Measurements from ENCODE around the gene DTHD1. TPM values are rescaled to one million over a fixed set of nuclear protein-coding genes. Genes with fewer than 3 reads are reported as not detected.

DTHD1 gene
- total and polyA plus RNA-seq, 2 donors (not counting 1 experiment from before 2014, with no cell fraction given): not detected

DNA sequence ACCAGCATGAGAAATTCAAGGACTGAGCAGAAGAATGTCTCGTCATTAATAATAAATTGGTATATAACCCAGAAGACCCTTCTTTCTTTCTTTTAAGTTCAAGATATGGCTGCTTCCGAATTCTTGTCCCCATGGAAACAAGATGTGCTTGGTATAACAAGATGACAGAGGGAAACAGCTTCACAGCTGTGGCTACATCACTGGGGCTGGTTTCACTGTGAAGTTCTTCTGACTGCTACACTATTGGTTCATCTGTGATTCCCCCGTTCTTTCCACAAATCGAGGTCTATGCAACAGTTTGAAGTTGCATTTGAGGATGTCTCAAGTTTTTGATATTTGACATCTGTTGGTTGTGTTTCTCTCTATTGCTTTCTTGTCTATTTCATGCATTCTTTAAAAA, 12.3 kb upstream of the DTHD1 start:
- TF ChIP-seq EZH2 (IDR thresholded peaks at IDR 0.05; ENCODE audit: low read length, missing control alignments): no peak
- TF ChIP-seq, protein P1, sequence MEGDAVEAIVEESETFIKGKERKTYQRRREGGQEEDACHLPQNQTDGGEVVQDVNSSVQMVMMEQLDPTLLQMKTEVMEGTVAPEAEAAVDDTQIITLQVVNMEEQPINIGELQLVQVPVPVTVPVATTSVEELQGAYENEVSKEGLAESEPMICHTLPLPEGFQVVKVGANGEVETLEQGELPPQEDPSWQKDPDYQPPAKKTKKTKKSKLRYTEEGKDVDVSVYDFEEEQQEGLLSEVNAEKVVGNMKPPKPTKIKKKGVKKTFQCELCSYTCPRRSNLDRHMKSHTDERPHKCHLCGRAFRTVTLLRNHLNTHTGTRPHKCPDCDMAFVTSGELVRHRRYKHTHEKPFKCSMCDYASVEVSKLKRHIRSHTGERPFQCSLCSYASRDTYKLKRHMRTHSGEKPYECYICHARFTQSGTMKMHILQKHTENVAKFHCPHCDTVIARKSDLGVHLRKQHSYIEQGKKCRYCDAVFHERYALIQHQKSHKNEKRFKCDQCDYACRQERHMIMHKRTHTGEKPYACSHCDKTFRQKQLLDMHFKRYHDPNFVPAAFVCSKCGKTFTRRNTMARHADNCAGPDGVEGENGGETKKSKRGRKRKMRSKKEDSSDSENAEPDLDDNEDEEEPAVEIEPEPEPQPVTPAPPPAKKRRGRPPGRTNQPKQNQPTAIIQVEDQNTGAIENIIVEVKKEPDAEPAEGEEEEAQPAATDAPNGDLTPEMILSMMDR (conservative IDR thresholded peaks at IDR 0.05 in 1 of 2, IDR thresholded peaks at IDR 0.05 in 1 of 2; ENCODE audit: low read depth in 1 of 2, low read length in 2 of 2): no peak
- Histone ChIP-seq H3K4me2 (ENCODE audit: extremely low read depth, insufficient read depth, low read length) (no peak overlapping the region), H3K36me3 (ENCODE audit: control insufficient read depth, insufficient read depth, low read length) (no peaks in the 10 kb centered on the region), H3K4me3 (replicated peaks in 1 of 4; ENCODE audit: control extremely low read depth in 1 of 4, insufficient read depth in 1 of 4, low read depth in 3 of 4, low read length in 4 of 4) (no peak overlapping the region), H3K4me1 (ENCODE audit: control insufficient read depth, extremely low read depth, insufficient read depth, low read length) (no peaks in the 10 kb centered on the region), H3K27ac (ENCODE audit: insufficient read depth, low read length) (no peak overlapping the region), H3K9me3 (ENCODE audit: control insufficient read depth, insufficient read depth, low read depth, low read length) (no peaks in the 10 kb centered on the region), H3K9ac (ENCODE audit: insufficient read depth, low read length) (no peak overlapping the region), H4K20me1 (ENCODE audit: control insufficient read depth, extremely low read depth, insufficient read depth, low read length) (no peaks in the 10 kb centered on the region), H2AFZ (ENCODE audit: low read length) (no peak overlapping the region), H3K27me3 (ENCODE audit: control insufficient read depth, insufficient read depth, low read length) (no peaks in the 10 kb centered on the region), H3K79me2 (ENCODE audit: control insufficient read depth, insufficient read depth, low read length) (no peaks in the 10 kb centered on the region)
- DNase-seq (ENCODE audit: low read depth in 2 of 2): no peak

DNA sequence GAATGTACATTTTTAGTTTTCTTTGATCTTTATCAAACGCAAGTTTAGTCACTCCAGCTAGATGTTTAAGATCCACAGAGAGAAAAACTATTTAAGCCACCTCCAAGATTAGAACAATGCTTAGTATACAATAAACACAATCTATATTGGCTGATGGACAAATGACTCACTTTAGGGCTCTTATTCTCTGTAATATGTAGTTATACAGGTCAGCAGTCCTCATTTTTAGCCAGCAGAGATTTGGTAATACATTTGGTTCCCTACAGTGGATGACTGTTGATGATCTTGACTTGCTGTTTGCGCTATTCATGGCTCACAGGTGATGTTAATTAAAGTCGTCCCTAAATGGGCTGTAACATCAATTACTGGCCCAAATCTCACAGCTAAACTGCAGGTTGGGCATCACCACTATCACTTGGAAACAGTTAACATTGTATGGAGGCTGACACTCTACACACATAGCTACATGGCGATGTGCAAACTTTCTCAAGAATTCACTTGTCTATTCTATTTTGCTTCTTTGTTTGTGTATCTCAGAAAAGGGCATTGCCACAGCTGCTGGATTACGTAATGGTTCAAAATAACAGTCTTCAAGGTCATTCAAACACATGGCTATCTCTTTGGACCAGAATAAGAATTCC, 11.8 kb upstream of the DTHD1 start:
- no peak for DNase-seq (ENCODE audit: low read depth in 2 of 2)
- TF ChIP-seq, protein P1 (conservative IDR thresholded peaks at IDR 0.05 in 1 of 2, IDR thresholded peaks at IDR 0.05 in 1 of 2; ENCODE audit: low read depth in 1 of 2, low read length in 2 of 2): no peak
- TF ChIP-seq EZH2 (IDR thresholded peaks at IDR 0.05; ENCODE audit: low read length, missing control alignments): no peak
- no peak overlapping the region for H3K27ac ChIP-seq (ENCODE audit: insufficient read depth, low read length)
- H3K9ac ChIP-seq (ENCODE audit: insufficient read depth, low read length): no peak overlapping the region
- no peak overlapping the region for H3K4me3 ChIP-seq (replicated peaks in 1 of 4; ENCODE audit: control extremely low read depth in 1 of 4, insufficient read depth in 1 of 4, low read depth in 3 of 4, low read length in 4 of 4)
- H3K4me1 ChIP-seq (ENCODE audit: control insufficient read depth, extremely low read depth, insufficient read depth, low read length): no peaks in the 10 kb centered on the region
- no peak overlapping the region for H3K4me2 ChIP-seq (ENCODE audit: extremely low read depth, insufficient read depth, low read length)
- no peaks in the 10 kb centered on the region for H3K36me3 ChIP-seq (ENCODE audit: control insufficient read depth, insufficient read depth, low read length)
- H3K79me2 ChIP-seq (ENCODE audit: control insufficient read depth, insufficient read depth, low read length): no peaks in the 10 kb centered on the region
- H3K27me3 ChIP-seq (ENCODE audit: control insufficient read depth, insufficient read depth, low read length): no peaks in the 10 kb centered on the region
- no peaks in the 10 kb centered on the region for H3K9me3 ChIP-seq (ENCODE audit: control insufficient read depth, insufficient read depth, low read depth, low read length)
- no peaks in the 10 kb centered on the region for H4K20me1 ChIP-seq (ENCODE audit: control insufficient read depth, extremely low read depth, insufficient read depth, low read length)
- no peak overlapping the region for H2AFZ ChIP-seq (ENCODE audit: low read length)

DNA sequence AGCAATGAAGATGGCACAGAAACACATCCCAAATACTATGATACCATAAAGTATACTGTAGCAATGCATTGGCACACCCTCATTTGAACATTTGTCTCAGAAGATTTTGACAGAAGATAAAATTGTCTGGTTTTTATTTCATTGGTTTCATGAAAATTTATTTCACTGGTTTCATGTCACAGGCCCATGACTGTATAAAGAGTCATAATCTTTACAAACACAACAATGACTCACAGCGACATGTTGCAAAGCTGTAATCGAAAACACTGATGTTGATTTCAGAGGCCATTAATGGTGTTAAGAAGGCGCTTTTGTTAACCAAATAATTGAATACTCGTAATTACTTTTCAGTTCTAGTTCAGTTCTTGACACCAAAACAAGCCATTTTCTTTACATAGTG, 8.1 kb upstream of the DTHD1 start:
- no peak overlapping the region for H3K27ac ChIP-seq (ENCODE audit: insufficient read depth, low read length)
- no peak overlapping the region for H3K4me3 ChIP-seq (replicated peaks in 1 of 4; ENCODE audit: control extremely low read depth in 1 of 4, insufficient read depth in 1 of 4, low read depth in 3 of 4, low read length in 4 of 4)
- no peaks in the 10 kb centered on the region for H3K79me2 ChIP-seq (ENCODE audit: control insufficient read depth, insufficient read depth, low read length)
- no peaks in the 10 kb centered on the region for H3K36me3 ChIP-seq (ENCODE audit: control insufficient read depth, insufficient read depth, low read length)
- H3K9ac ChIP-seq (ENCODE audit: insufficient read depth, low read length): no peak overlapping the region
- no peak overlapping the region for H2AFZ ChIP-seq (ENCODE audit: low read length)
- H3K9me3 ChIP-seq (ENCODE audit: control insufficient read depth, insufficient read depth, low read depth, low read length): no peaks in the 10 kb centered on the region
- TF ChIP-seq, protein P1 (conservative IDR thresholded peaks at IDR 0.05 in 1 of 2, IDR thresholded peaks at IDR 0.05 in 1 of 2; ENCODE audit: low read depth in 1 of 2, low read length in 2 of 2): no peak
- no peak for TF ChIP-seq EZH2 (IDR thresholded peaks at IDR 0.05; ENCODE audit: low read length, missing control alignments)
- H3K4me2 ChIP-seq (ENCODE audit: extremely low read depth, insufficient read depth, low read length): no peak overlapping the region
- no peaks in the 10 kb centered on the region for H3K4me1 ChIP-seq (ENCODE audit: control insufficient read depth, extremely low read depth, insufficient read depth, low read length)
- DNase-seq (ENCODE audit: low read depth in 2 of 2): no peak
- no peaks in the 10 kb centered on the region for H4K20me1 ChIP-seq (ENCODE audit: control insufficient read depth, extremely low read depth, insufficient read depth, low read length)
- no peaks in the 10 kb centered on the region for H3K27me3 ChIP-seq (ENCODE audit: control insufficient read depth, insufficient read depth, low read length)

All from fibroblast of lung (primary cell).